ENCODE data around the gene GSTA1.
"Not testable (repeated sequence)": the region's sequence is repeated elsewhere in the genome, so short reads cannot be mapped to it uniquely, and the experiment has no call there.

GSTA1 gene

DNA sequence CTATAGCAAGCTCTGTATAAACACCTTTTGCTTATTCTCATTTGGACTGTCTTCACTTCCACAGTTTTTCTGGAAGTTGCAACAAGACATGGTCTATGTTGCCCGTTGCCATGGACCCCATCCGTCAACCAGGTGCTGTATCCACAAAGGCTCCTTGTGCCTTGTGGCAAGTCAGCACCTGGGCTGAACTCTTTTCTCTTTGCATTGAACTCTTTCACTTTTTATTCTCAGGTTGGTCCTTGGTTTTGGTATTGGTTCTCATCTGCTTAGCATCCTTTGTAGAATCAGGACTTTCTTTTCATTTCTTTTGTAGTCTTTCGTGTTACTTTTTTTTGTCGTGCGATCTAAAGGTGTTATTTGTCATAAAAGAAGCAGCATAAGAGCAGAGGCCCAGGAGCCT lies 5.0 kb upstream of the GSTA1 start:
- no peak for DNase-seq (ENCODE audit: low read depth)

DNA sequence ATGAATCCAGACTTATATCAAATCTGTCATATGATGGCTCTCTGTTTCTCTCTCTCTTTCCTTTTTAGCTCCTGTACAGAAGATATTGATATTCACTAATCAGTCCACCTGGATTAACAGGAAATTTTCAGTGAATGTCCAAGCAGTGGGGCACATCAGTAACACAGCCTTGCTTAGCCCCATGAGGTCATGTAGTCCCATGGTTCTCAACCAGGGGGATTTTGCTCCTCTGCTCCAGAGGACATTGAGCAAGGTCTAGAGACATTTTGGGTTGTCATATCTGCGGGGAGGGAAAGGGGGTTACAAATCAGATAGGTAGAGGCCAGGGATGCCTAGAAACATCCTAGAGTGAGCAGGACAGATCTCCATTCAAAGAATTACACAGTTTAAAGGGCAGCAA lies 810 bp downstream of the GSTA1 start:
- no peak for DNase-seq (ENCODE audit: low read depth)

DNA sequence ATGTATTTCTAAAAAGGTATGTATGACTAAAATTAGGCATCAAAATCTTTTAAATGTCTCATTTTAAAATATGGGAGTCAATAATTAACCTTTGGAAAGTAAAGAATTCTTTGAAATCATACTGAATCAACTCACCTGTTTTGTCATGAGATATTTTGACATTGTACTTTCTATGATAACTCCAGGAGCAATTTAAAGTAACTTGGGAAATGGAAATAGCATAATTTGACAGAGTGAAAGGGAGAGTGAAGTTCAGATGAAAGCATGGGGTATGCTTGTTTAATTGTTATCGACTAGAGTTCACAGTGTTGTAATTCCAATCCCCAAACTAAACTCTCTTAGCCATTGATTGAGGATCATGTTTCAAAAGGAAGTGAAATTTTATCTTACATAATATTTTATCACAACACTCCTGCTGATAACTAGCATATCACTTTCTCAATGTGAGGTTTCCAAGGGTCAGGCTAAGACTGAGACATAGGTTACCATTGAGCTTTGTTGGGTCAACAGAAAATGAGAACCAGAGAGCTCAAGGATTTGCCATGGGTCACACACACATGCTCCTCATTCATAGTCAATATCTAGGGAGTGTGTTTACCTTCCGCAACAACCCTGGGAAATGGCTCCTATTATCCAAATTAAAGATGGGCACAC lies 2.3 kb downstream of the GSTA1 start:
- no peak for DNase-seq (ENCODE audit: low read depth)

DNA sequence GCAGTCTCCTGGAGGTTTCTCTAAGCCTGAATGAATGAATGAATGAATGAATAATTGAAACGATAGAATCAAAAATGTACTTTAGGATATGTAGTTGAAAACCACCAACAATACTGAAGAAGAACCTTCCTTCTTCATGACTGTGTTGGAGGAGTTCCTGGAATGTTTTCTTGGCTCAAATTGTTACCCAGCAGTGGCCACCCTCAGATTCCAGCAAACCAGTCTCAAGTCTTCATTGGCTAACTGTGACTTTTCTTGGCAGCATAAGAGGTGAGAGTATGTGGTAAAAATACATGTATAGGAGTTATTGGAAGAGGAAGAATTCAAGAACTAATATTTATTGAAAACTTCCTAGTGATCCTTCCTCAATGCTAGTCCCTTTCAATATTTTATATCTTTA lies 4.3 kb downstream of the GSTA1 start:
- peak; percentile 40 for DNase-seq (ENCODE audit: low read depth)

DNA sequence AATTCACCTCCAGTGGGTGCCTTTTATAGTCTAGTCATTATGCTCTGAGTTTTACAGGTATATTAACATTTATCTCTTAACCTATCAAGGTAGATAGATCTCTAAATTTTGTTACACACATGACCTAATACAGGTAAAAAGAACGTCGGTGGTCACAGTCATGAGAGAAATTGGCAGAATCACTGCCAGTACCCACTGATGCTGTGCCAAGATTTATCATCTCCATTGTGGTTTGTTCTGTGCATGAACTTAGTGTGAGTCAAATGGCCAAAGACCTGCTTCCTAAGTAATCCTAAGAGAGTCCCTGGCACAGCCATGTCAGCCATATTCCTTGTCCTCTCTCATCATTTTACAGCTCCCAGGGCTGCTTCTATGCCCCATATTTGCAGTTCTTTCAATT lies 9.2 kb downstream of the GSTA1 start:
- DNase-seq (ENCODE audit: low read depth) = not testable (repeated sequence)

DNA sequence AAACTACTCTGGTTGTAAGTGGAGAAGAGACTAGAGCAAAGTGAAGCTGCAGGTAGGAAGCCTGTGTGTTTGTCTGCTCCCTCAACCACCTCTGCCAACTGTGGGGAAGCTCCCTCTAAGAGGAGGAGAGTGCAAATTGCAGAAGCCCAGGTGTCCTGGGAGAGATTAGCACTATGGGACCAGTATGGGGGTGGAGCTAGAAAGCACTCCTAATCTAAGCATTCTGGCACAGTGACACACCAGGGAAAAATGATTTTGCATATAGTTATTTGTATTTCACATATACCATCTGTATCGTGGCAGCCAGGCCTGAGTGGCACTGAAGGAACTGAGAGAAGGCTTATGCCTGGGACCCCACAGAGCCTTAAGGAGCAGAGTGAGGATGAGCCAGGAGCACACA lies 12.8 kb downstream of the GSTA1 start:
- DNase-seq (ENCODE audit: low read depth) = no peak

DNA sequence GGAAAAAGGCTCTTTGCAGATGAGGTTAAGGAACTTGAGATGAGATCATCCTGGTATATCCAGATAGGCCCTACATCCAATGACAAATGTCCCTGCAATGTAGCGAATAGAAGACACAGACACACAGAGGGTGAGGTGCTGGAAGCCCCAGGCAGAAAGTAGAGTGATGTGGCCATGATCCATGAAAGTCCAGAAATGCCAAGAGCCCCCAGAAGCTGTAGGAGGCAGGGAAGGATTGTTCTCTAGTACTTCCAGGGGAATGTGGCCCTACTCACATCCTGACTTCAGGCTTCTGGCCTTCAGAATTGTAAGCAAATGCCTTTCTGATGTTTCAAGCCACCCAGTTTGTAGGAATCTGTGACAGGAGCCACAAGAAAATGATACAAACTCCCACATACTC lies 14.0 kb downstream of the GSTA1 start:
- DNase-seq (ENCODE audit: low read depth) = not testable (repeated sequence)

DNA sequence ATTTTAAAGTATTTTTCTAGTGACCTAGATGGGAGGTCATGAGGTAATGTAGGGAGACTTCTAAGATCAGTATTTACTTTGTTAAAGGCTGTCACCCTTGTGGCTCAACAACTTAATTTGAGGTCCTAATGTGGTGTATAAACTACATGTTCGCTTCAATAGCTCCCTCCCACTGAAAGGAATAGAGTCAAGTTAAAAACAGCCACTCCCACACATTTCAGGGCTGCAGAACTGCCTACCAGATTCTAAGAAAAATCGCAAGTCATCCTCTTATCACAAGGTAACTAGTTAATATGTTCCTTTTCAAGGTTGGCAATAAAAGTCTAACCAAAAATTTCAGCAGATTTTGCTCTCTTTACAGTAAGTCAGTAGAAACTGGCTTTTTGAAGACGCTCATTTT lies 15.1 kb downstream of the GSTA1 start:
- DNase-seq (ENCODE audit: low read depth) = no peak

DNA sequence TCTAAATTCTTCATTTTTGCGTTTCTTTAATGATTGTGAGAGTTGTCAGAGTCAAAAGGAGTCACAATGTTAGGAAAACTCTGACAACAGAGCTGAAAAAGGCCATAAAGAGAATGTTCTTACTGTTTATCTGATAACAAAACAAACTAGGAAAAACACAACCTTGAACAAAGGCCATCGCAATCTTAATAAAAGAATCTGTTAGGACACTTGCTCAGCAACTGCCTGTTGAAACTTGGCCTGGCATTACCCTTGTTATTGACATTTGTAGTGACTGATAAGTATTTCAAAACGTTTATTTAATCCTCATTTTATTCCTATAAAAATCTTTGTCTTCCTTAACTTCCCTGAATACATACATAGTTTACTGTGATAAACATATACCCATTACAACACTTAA lies 15.7 kb downstream of the GSTA1 start:
- no peak for DNase-seq (ENCODE audit: low read depth)

DNA sequence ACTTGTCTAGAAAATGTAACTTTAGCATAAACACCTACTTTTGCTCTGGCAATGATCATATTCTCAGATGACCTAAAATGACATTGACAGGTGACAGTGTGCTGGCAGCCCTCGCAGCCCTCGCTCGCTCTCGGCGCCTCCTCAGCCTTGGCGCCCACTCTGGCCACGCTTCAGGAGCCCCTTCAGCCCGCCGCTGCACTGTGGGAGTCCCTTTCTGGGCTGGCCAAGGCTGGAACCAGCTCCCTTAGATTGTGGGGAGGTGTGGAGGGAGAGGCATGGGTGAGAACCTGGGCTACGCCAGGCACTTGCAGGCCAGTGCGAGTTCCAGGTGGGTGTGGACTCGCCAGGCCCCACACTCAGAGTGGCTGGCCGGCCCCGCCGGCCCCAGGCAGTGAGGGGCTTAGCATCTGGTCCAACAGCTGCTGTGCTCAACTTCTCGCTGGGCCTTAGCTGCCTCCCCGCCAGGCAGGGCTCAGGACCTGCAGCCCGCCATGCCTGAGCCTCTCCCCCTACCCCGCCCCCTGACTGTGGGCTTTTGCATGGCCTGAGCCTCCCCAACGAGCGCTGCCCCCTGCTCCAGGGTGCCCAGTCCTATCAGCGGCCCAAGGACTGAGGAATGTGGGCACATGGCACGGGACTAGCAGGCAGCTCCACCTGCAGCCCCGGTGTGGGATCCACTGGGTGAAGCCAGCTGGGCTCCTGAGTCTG lies 17.2 kb downstream of the GSTA1 start:
- no peak for DNase-seq (ENCODE audit: low read depth)

DNA sequence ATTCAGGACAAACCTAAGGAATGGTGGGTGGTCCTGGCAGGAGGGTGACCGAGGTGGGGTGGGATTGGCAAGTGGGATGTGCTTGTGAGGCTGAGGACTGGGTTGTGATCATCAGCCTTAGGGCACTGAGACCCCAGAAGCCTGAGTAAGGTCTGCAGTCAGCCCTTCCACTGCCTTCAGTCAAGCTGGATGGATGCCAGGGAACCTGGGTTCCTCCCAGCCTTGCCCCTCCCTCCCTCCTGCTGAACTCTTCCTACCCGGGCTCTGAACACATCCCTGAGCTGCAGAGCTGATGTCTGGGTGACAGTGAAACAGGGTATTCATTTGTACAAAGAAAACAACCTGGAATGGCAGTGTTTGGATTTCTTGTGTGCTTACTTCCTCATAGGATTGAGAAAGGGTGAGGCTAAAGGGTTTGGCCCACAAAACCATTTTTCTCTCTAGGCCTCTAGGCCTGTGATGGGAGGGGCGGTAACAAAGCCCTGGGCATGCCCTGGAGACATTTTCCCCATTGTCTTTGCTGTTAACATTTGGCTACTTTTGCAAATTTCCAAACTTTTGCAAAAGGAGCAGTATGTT lies 20.8 kb downstream of the GSTA1 start:
- DNase-seq (ENCODE audit: low read depth) = not testable (repeated sequence)

DNA sequence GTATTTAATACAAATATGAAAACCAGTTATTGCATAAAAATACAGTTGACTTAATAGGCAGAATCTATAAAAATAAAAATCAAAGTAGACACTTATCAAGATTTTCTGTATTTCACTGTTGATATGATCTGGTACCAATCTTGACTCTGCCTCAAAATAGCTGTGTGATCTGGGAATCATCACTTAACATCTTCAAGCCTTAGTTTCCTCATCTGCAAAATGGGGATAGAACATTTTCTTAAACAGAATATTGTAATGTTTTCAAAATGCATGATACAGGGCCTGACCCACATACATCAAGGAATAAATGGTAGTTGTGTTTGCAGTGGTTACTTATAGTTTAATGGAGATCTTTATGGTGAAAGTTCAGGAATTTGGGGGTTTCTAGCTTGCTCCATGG lies 21.4 kb downstream of the GSTA1 start:
- DNase-seq (ENCODE audit: low read depth) = not testable (repeated sequence)

DNA sequence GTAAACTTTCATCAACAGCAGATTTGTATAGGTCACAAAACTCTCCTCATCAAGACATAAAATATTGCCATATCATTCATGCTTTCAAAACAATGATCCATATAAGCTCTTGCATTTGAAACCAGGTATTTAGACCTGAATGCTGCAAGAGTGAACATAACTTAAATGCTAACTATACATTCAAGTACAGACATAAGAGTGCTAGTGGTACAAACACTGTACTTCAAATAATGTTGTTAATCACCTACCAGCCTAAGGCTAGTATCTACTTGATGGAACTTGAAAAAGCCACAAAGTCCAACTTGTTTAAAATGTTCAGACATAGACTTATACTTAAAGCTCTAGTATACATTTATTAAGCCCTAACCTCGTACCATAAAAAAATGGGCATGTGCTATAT lies 24.4 kb downstream of the GSTA1 start:
- DNase-seq (ENCODE audit: low read depth) = no peak

DNA sequence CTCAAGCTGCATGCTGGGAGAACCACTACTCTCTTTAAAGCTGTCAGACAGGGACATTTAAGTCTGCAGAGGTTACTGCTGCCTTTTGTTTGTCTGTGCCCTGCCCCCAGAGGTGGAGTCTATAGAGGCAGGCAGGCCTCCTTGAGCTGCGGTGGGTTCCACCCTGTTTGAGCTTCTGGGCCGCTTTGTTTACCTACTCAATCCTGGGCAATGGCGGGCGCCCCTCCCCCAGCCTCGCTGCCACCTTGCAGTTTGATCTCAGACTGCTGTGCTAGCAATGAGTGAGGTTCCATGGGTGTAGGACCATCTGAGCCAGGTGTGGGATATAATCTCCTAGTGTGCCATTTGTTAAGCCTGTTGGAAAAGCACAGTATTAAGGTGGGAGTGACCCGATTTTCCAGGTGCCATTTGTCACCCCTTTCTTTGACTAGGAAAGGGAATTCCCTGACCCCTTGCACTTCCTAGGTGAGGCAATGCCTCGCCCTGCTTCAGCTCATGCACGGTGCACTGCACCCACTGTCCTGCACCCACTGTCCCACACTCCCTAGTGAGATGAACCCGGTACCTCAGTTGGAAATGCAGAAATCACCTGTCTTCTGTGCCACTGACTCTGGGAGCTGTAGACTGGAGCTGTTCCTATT lies 26.8 kb downstream of the GSTA1 start:
- not testable (repeated sequence) for DNase-seq (ENCODE audit: low read depth)

DNA sequence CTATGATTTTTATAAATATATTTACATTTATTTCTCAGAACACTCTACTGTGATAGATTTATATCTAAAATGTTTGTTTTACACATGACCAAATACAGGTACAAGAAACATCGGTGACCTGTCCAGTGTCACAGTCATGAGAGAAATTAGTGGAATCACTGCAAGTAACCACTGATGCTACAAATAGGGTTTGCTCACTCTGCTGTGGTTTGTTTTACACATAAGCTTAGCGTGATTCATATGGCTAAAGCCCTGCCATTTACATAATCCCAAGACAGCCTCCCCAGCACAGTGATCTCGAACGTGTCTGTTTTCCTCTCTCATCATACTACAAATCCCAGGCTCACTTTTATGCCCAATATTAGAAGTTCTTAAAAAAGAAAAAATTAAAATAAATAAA lies 34.2 kb downstream of the GSTA1 start:
- not testable (repeated sequence) for DNase-seq (ENCODE audit: low read depth)

DNA sequence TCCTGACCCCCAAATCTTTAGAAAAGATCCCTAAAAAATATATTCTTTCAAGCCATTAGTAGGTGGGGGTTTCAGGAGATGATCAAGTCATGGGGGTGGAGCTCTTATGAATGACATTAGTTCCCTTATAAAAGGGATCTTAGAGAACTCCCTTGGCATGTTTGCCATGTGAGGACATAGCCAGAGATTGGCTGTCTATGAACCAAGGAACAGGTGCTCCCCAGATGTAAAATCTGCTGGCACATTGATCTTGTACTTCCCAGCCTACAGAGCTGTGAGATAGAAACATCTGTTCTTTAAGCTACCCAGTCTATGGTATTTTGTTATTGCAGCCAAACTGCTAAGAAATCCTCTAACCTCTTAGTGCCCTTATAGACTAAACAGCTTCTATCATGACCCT lies 36.0 kb downstream of the GSTA1 start:
- DNase-seq (ENCODE audit: low read depth) = not testable (repeated sequence)

DNA sequence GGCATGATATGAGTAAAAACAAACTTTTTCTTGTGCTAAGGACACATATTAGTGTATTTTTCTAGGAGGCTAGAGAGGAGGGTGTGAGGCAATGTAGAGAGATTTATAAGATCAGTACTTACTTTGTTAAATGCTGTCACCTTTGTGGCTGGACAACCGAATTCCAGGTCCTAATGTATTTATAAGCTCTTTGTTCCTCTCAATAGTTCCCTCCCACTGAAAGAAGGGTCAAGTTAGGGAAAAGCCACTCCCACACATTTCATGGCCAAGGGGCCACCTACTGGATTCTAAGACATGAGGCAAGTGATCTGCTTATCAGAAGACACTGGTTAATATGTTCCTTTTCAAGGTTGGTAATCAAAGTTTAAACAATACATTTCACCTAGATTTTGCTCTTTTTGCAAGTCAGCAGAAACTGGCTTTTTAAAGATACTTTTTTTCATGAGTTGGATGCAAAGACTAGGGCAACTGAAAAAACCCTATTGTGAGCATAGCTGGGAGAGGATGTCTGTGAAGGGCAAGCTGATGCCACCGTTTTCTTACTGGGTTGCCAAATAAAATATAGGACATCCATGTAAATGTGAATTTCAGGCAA lies 40.2 kb downstream of the GSTA1 start, which contains the start of gene GSTA2:
GSTA2 (minus strand) TSS at position 154 of the 595 bp plus-strand sequence. CDS start 5,528 bp downstream, outside the sequence.
- DNase-seq (ENCODE audit: low read depth) = not testable (repeated sequence)

DNA sequence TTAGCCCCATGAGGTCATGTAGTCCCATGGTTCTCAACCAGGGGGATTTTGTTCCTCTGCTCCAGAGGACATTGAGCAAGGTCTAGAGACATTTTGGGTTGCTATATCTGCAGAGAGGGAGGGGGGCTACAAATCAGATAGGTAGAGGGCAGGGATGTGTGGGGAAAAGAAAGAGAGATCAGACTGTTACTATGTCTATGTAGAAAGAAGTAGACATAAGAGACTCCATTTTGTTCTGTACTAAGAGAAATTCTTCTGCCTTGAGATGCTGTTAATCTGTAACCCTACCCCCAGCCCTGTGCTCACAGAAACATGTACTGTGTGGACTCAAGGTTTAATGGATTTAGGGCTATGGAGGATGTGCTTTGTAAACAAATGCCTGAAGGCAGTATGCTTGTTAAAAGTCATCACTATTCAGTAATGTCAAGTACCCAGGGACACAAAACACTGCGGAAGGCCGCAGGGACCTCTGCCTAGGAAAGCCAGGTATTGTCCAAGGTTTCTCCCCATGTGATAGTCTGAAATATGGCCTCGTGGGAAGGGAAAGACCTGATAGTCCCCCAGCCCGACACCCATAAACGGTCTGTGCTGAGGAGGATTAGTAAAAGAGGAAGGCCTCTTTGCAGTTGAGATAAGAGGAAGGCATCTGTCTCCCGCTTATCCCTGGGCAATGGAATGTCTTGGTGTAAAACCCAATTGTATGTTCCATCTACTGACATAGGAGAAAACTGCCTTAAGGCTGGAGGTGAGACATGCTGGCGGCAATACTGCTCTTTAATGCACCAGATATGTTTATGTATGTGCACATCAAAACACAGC lies 41.7 kb downstream of the GSTA1 start:
- not testable (repeated sequence) for DNase-seq (ENCODE audit: low read depth)

DNA sequence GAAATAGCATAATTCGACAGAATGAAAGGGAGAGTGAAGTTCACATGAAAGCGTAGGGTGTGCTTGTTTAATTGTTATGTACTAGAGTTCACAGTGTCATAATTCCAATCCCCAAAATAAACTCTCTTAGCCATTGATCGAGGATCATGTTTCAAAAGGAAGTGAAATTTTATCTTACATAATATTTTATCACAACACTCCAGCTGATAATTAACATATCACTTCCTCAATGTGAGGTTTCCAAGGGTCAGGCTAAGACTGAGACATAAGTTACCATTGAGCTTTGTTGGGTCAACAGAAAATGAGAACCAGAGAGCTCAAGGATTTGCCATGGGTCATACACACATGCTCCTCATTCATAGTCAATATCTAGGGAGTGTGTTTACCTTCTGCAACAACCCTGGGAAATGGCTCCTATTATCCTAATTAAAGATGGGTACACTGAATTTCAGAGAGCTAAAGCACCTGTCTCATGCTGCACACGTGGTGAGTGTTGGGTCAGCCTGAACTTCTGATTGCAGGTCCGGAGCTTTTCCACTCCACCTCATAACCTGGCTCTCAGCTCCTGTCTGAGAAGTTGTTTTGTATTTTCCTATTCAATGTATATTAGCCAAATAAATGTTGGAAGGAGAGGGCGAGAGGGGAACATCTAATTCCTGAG lies 43.4 kb downstream of the GSTA1 start:
- DNase-seq (ENCODE audit: low read depth) = no peak

DNA sequence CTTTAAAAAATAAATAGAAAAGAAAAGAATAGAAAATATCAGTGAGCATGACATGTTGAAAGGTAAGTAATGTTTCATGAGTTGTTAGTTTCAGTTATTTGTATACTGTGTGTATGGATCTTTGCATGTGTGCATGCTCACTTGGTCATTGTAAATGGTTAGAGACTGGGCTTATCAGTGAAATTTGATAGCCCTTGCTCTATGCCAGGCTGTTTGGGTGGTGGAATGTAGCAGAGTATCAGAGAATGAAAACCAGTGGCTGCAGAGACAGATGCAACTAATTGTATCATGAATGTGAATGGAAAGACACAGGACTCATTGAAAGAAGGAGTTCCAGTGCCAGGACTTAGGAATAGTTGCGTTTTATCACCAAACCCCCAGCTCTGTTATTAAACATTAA lies 44.5 kb downstream of the GSTA1 start:
- DNase-seq (ENCODE audit: low read depth) = no peak
